ENCODE data around the gene CD164.

CD164 gene

DNA sequence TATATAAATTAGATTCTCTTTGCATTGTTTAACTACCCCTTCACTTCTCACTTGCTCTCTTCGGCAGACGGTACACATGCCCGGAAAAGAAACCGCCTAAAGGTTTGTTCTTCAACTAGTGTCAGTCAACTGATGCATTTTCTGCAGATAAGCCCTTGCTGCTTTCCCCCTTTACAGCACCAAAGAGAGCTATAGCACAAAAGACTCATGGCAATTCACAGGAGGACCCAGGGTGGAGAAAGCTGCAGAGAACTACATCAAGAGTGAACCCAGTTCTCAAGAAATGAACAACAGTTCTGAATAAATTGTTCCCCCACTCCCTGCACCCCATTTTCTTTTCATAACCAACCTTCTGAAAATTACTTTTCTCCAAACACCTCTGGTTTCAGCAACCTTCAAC, 8.9 kb downstream of the CD164 start:
- TF ChIP-seq SIN3A (IDR thresholded peaks at IDR 0.05; ENCODE audit: borderline replicate concordance, insufficient read depth, low read length), result no peak
- no peak for TF ChIP-seq FOXP2 (optimal IDR thresholded peaks at IDR 0.05; ENCODE audit: borderline replicate concordance, extremely low read depth, extremely low read length, insufficient read depth)
- no peak for TF ChIP-seq TAF1 (IDR thresholded peaks at IDR 0.05; ENCODE audit: borderline replicate concordance, insufficient read depth, low read length)
- TF ChIP-seq POLR2AphosphoS5 (IDR thresholded peaks at IDR 0.05; ENCODE audit: low read depth, low read length), result no peak
- TF ChIP-seq, protein P1, sequence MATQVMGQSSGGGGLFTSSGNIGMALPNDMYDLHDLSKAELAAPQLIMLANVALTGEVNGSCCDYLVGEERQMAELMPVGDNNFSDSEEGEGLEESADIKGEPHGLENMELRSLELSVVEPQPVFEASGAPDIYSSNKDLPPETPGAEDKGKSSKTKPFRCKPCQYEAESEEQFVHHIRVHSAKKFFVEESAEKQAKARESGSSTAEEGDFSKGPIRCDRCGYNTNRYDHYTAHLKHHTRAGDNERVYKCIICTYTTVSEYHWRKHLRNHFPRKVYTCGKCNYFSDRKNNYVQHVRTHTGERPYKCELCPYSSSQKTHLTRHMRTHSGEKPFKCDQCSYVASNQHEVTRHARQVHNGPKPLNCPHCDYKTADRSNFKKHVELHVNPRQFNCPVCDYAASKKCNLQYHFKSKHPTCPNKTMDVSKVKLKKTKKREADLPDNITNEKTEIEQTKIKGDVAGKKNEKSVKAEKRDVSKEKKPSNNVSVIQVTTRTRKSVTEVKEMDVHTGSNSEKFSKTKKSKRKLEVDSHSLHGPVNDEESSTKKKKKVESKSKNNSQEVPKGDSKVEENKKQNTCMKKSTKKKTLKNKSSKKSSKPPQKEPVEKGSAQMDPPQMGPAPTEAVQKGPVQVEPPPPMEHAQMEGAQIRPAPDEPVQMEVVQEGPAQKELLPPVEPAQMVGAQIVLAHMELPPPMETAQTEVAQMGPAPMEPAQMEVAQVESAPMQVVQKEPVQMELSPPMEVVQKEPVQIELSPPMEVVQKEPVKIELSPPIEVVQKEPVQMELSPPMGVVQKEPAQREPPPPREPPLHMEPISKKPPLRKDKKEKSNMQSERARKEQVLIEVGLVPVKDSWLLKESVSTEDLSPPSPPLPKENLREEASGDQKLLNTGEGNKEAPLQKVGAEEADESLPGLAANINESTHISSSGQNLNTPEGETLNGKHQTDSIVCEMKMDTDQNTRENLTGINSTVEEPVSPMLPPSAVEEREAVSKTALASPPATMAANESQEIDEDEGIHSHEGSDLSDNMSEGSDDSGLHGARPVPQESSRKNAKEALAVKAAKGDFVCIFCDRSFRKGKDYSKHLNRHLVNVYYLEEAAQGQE (IDR thresholded peaks at IDR 0.05; ENCODE audit: insufficient read depth in 1 of 2, low read depth in 2 of 2, low read length in 2 of 2), result no peak

DNA sequence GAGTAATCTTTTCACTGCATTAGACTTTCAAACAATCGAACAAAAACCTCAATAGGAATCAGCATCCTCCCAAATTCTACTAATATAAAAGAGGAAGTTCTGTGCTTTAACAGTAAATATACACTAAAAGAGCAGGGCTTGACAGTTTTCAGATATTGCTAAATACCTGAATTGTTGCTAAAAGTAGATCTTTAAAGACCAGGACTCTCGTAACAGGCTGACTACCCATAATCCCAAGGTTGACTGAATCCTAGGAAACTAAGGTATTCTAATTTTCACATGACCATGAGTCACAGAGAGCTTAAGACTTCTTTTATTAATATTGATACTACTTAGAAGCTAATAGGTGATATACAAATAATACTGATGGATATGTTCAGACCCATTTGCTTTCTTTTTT, 10.1 kb downstream of the CD164 start:
- TF ChIP-seq FOXP2 (optimal IDR thresholded peaks at IDR 0.05; ENCODE audit: borderline replicate concordance, extremely low read depth, extremely low read length, insufficient read depth), result no peak
- TF ChIP-seq POLR2AphosphoS5 (IDR thresholded peaks at IDR 0.05; ENCODE audit: low read depth, low read length), result no peak
- no peak for TF ChIP-seq SIN3A (IDR thresholded peaks at IDR 0.05; ENCODE audit: borderline replicate concordance, insufficient read depth, low read length)
- TF ChIP-seq, protein P1 (IDR thresholded peaks at IDR 0.05; ENCODE audit: insufficient read depth in 1 of 2, low read depth in 2 of 2, low read length in 2 of 2), result no peak
- no peak for TF ChIP-seq TAF1 (IDR thresholded peaks at IDR 0.05; ENCODE audit: borderline replicate concordance, insufficient read depth, low read length)

DNA sequence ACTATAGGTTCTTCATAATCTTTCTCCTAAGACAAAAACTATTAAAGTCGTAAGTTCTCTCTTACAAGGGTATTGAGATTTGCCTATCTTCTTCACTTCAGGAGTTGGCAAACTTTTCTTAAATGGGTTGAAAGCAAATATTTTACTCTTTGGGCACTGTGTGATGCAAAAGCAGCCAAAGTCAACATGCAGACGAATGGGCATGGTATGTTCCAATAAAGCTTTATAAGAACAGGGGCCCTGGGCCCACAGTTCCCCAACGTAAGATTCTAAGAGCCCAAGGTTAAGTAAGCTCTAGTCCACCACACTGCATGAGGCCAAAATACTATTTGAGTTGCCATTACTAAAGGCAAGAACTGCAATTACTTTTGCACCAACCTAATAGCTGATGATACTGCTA, 11.5 kb downstream of the CD164 start:
- TF ChIP-seq FOXP2 (optimal IDR thresholded peaks at IDR 0.05; ENCODE audit: borderline replicate concordance, extremely low read depth, extremely low read length, insufficient read depth), result no peak
- TF ChIP-seq, protein P1 (IDR thresholded peaks at IDR 0.05; ENCODE audit: insufficient read depth in 1 of 2, low read depth in 2 of 2, low read length in 2 of 2), result no peak
- TF ChIP-seq TAF1 (IDR thresholded peaks at IDR 0.05; ENCODE audit: borderline replicate concordance, insufficient read depth, low read length), result no peak
- no peak for TF ChIP-seq SIN3A (IDR thresholded peaks at IDR 0.05; ENCODE audit: borderline replicate concordance, insufficient read depth, low read length)
- TF ChIP-seq POLR2AphosphoS5 (IDR thresholded peaks at IDR 0.05; ENCODE audit: low read depth, low read length), result no peak

DNA sequence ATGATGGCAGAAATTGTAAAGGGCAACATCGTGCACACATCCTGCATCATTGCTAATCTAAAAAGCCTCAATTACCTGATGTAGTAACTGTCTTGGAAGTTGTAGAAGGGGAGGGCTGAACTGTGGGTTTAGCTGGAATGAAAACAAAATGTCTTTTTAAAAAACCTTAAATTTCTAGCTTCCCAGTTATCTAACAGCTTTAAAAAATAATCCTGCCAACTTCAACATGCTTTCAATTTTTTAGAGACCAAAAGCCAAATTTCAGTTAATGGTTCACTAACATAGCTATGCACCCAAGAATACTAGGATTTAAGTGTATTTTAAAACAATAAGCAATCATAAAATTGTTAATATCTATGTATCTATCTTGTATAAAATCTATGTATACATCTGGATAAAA, 11.9 kb downstream of the CD164 start:
- TF ChIP-seq TAF1 (IDR thresholded peaks at IDR 0.05; ENCODE audit: borderline replicate concordance, insufficient read depth, low read length), result no peak
- TF ChIP-seq, protein P1 (IDR thresholded peaks at IDR 0.05; ENCODE audit: insufficient read depth in 1 of 2, low read depth in 2 of 2, low read length in 2 of 2), result no peak
- no peak for TF ChIP-seq SIN3A (IDR thresholded peaks at IDR 0.05; ENCODE audit: borderline replicate concordance, insufficient read depth, low read length)
- no peak for TF ChIP-seq FOXP2 (optimal IDR thresholded peaks at IDR 0.05; ENCODE audit: borderline replicate concordance, extremely low read depth, extremely low read length, insufficient read depth)
- TF ChIP-seq POLR2AphosphoS5 (IDR thresholded peaks at IDR 0.05; ENCODE audit: low read depth, low read length), result no peak

DNA sequence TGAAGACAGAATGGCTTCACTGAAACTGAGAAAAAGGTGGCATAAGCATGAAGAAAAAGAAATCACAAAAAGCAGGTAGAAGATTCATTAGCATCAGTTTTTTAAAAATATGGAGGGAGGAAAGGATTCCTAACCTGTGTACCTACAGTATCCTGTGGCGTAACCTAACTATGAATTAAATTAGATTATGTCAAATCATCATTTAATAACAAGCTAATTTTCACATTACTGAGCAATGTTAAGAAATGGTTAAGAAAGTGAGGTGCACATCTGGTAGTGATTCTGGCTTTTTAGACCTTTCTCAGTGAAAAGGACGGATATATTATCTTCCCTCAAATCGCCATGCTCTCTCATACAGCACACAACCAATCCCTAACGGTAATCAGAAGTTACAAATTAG, 12.5 kb downstream of the CD164 start:
- TF ChIP-seq FOXP2 (optimal IDR thresholded peaks at IDR 0.05; ENCODE audit: borderline replicate concordance, extremely low read depth, extremely low read length, insufficient read depth), result no peak
- TF ChIP-seq SIN3A (IDR thresholded peaks at IDR 0.05; ENCODE audit: borderline replicate concordance, insufficient read depth, low read length), result no peak
- TF ChIP-seq TAF1 (IDR thresholded peaks at IDR 0.05; ENCODE audit: borderline replicate concordance, insufficient read depth, low read length), result no peak
- TF ChIP-seq, protein P1 (IDR thresholded peaks at IDR 0.05; ENCODE audit: insufficient read depth in 1 of 2, low read depth in 2 of 2, low read length in 2 of 2), result no peak
- no peak for TF ChIP-seq POLR2AphosphoS5 (IDR thresholded peaks at IDR 0.05; ENCODE audit: low read depth, low read length)
